T-helper 22 cell (primary cell): Measurements from ENCODE around the gene FBXL17.
"Not testable (repeated sequence)": the region's sequence is repeated elsewhere in the genome, so short reads cannot be mapped to it uniquely, and the experiment has no call there.

ENCODE experiments used
- DNase-seq: peaks from one replicate; pipeline ENCODE4 v3.0.0-alpha.2; 2020; ENCODE audit warnings: low read depth

The FBXL17 gene

GRCh38 chr5:108164574-108164973 is 217.3 kb downstream of the FBXL17 start:
- DNase-seq: no peak

DNA sequence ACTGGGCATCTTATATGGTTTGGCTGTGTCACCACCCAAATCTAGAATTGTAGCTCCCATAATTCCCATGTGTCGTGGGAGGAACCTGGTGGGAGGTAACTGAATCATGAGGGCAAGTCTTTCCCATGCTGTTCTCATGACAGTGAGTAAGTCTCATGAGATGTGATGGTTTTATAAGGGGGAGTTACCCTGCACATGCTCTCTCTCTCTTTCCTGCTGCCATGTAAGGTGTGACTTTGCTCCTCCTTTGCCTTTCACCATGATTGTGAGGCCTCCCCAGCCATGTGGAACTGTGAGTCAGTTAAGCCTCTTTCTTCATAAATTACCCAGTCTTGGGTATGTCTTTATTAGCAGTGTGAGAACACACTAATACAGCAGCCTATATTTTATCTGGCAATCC is 229.0 kb downstream of the FBXL17 start:
- not testable (repeated sequence) for DNase-seq

GRCh38 chr5:108149369-108149768 is 232.5 kb downstream of the FBXL17 start:
- DNase-seq: no peak

- DNase-seq: no peak
These were observed 233.2 kb downstream of the FBXL17 start for GRCh38 chr5:108148715-108149139.

GRCh38 chr5:108146222-108146621 is 235.7 kb downstream of the FBXL17 start:
- DNase-seq: no peak

DNA sequence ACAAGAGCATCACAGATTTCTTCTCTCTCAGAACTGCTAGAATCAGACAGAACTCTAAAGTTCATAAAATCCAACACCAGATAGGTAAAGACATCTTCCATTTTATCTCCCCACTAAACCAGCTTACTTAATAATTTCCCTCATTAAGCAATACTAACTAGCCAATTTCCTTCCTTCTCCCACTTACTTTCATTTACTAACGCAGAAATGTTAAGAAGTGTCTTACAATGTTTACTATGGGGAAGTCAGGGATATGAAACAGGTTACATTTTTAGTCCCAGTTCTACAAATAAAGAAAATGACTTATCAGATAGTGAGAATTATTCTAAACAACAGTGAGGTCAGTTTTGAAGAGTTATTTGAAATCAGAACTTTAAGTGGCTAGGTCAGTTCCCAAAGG is 236.5 kb downstream of the FBXL17 start:
- no peak for DNase-seq

DNA sequence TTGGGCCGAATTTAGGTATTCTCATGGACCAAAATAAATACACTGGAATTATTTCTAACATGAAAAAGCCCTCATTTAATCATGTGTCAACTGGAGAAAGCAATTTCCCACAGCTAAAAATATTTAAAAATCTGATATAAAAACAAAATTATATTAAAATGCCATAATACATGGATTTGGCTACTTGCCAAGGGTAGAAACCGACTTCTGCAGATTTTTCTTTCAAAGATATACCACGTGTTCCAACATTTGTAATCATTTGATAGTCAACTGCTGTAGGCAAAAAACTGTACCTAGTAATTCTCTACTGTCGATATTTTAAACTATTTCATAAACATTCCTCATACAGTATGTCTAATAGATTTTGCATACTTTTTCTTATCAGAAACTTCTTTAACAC is 237.6 kb downstream of the FBXL17 start:
- no peak for DNase-seq

DNA sequence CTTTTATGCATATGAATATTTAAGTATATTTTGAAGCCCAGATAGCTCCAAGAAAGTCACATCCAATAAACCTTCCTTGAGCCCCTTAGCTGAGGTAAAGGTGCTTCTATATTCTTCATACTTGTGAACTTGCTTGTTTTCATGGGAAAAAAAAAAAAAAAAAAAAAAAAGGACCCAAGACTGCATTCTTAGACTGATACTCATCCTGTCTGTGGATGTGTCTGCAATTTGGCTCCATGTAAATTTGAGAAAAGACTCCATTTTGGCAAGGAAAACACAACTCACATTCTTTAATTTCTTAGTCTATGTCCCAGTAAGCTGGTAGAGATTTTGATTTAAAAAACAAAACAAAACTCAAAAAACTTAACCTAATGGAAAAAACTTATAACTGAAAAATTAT is 238.3 kb downstream of the FBXL17 start:
- no peak for DNase-seq

GRCh38 chr5:108141676-108142075 is 240.2 kb downstream of the FBXL17 start:
- no peak for DNase-seq

- no peak for DNase-seq
These were observed 245.4 kb downstream of the FBXL17 start for GRCh38 chr5:108136493-108136892.

DNA sequence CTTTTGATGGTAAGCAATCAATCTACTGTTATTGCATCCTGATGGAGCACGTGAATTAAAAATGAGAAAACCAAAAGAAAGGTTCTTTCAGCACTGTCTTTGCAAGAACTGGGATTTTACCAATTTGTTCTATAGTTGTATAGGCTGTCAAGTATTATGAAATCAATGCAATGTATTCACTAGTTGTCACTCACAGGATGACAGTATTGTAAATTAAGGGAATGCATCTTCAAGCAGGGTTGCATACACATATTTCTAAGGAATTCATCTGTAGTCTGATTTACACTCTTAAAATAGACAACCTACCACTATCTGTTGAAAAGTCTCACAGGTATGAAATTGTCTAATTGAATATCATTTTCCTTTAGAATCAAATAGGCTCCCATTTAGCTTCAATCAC is 252.8 kb downstream of the FBXL17 start:
- DNase-seq: no peak

DNA sequence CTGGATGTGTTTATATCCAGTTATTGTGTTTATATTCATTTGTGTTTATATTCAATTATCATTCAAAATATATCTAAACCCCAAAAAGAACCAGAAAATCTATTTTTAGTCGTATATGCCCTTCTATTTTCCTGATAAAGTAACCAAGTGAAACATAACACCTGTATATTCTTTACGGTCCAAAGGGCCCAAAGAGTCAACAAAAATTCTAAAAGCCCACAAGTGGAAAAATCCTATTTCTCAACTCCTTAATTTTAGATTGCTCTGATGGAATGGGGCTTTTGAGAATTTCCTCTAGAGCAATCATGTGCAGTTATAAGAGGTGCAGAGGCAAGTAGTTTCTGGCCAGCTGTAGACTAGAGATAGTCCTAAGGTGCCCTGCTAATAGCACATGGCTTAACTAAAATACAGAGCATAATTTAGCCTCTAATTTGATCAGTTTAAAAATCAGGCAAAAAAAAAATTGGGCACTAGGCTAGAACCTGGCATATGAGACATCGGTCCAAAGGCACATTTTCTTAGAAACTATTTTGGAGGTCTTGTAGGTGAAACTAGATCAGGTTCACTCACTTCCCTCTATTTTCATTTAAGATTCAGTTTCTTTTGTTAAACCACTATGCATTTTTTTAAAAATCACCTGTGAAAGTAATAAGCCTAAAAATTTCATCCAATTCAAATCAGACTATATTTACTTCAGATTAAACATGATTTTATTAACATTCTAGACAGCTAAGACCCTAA is 256.0 kb downstream of the FBXL17 start:
- no peak for DNase-seq

DNA sequence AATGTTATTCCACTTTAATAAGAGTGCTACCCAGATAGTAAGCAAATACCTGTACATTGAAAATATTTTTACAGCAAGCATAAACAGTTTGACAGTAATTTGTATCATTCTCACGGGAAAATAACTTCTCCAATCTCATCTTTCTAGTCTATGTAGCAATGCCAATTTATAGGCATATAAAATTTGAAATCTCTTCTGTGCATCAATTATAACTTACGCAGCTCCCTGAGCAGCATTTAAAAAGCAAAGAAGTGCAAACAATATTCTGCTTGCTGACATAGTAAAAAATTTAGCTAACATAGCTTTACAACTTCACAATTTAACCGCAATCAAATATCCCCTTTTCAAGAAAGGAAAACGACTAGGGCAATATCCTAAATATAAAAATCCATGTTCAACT is 257.3 kb downstream of the FBXL17 start:
- no peak for DNase-seq

GRCh38 chr5:108122702-108123101 is 259.2 kb downstream of the FBXL17 start:
- no peak for DNase-seq

- no peak for DNase-seq
These were observed 262.9 kb downstream of the FBXL17 start for GRCh38 chr5:108118813-108119514.

DNA sequence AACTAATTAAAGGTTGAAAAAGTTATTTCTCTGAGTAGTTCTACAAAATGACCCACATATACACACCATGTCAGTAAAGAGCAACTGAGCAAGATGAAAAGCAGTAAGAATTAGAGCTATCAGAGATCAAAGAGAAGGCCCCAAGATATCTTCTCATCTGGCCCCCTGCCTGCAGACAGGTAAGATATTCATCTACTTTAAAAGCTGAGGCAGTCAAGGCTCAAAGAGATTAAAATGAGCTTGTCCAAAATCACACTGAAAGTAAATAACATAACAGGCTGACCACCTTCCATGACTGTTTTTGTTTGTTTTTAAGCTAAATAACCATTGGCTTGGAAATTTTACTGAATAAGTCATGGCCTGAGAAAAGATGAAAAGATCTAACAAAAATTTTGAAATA is 266.2 kb downstream of the FBXL17 start:
- DNase-seq: no peak

- no peak for DNase-seq
These were observed 267.9 kb downstream of the FBXL17 start for GRCh38 chr5:108113950-108114349.

- no peak for DNase-seq
These were observed 270.2 kb downstream of the FBXL17 start for GRCh38 chr5:108111736-108112135.

- no peak for DNase-seq
These were observed 272.8 kb downstream of the FBXL17 start for GRCh38 chr5:108109059-108109458.

GRCh38 chr5:108104448-108104847 is 277.4 kb downstream of the FBXL17 start:
- no peak for DNase-seq

- no peak for DNase-seq
These were observed 279.4 kb downstream of the FBXL17 start for GRCh38 chr5:108102463-108102862.

GRCh38 chr5:108101821-108102220 is 280.1 kb downstream of the FBXL17 start:
- no peak for DNase-seq

- no peak for DNase-seq
These were observed 280.8 kb downstream of the FBXL17 start for GRCh38 chr5:108101130-108101529.

- no peak for DNase-seq
These were observed 287.1 kb downstream of the FBXL17 start for GRCh38 chr5:108094800-108095199.
